ENCODE measurements around the gene CMTM5. TPM values are rescaled to one million over a fixed set of nuclear protein-coding genes. Genes with fewer than 3 reads are reported as not detected.

Gene CMTM5
- total RNA-seq, 1 donor from 2014 or later: not detected

DNA sequence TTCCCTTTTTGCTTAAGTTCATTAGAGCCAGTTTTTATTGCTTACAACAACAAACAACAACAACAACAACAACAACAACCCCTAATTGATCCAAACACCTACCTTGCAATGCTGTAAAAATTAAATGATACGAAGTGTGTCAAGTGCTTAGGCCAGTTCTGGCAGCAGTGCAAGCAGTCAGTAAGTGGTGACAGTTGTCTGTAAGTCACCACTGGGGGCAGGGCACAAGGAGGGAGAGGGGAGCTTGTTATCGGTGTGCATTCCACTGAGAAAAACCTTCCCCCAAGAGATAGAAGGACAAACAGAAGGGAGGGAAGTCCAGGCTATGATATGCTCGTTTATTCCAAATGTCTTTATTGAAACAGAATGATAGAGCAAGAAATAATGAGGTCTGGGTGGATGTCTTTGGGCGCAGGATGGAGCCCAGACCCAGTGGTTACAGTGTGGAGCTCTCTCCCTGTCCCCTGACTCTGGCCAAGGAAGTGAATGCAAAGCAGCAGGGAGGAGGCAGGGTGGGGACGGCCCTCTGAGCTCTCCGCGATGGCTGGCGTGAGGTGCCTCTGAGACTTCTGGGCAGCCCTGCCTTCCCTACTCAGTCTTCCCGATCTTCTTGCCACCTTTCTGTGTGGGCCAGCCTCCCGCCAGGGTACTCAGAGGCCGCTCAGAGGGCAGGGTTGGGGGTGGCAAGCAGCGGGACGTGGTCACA lies 30.7 kb upstream of the CMTM5 start:
- no peak for DNase-seq (ENCODE audit: low spot score in 2 of 2, unreplicated experiment in 2 of 2)
- H3K27me3 Mint-ChIP-seq (ENCODE audit: low read depth): peaks cover 9% of the 10 kb centered on the region
- no peak overlapping the region for H3K27ac Mint-ChIP-seq

DNA sequence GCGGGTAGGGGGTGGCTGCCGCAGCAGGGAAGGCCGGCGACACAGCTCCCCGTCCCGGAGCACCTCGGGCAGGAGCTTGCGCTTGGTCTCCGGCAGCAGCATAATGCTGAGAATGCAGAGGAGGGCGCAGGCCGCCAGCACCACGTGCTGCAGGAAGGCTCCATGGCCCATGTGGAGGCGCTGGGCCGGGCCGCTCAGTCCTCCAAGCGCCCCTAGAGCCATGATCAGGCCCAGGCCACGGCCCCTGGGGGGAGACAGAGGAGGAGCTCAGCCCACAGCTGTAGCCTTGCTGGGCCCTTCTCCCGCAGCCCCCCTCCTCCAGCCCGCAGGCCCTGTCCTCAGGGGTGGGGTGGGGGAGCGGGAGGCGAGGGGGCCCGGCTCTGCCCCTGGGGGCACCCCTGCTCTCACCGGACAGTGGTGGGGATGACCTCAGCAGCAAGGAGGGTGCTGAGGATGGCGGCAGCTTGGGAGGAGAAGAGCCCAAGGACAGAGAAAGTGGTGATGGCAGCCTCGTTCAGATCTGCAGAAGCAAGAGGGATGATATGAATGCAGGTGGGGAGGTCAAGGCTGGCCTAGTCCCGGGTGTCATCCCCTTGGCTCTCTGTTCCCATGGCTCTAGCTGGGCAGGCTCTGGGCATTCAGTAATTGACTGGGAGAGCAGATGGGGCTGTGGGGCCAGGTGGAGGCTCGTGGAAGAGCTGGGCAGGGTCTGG lies 30.0 kb upstream of the CMTM5 start:
- no peak overlapping the region for H3K4me3 Mint-ChIP-seq
- H3K27me3 Mint-ChIP-seq (ENCODE audit: low read depth): peaks cover 13% of the 10 kb centered on the region
- H3K27ac Mint-ChIP-seq: no peak overlapping the region
- TF ChIP-seq, protein P1, sequence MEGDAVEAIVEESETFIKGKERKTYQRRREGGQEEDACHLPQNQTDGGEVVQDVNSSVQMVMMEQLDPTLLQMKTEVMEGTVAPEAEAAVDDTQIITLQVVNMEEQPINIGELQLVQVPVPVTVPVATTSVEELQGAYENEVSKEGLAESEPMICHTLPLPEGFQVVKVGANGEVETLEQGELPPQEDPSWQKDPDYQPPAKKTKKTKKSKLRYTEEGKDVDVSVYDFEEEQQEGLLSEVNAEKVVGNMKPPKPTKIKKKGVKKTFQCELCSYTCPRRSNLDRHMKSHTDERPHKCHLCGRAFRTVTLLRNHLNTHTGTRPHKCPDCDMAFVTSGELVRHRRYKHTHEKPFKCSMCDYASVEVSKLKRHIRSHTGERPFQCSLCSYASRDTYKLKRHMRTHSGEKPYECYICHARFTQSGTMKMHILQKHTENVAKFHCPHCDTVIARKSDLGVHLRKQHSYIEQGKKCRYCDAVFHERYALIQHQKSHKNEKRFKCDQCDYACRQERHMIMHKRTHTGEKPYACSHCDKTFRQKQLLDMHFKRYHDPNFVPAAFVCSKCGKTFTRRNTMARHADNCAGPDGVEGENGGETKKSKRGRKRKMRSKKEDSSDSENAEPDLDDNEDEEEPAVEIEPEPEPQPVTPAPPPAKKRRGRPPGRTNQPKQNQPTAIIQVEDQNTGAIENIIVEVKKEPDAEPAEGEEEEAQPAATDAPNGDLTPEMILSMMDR (IDR thresholded peaks at IDR 0.05; ENCODE audit: unreplicated experiment): no peak
- no peak for DNase-seq (ENCODE audit: low spot score in 2 of 2, unreplicated experiment in 2 of 2)
- H3K4me1 Mint-ChIP-seq: peaks cover 13% of the 10 kb centered on the region
- H3K9me3 Mint-ChIP-seq: no peaks in the 10 kb centered on the region
- H3K36me3 Mint-ChIP-seq: no peaks in the 10 kb centered on the region

More for the DNA sequence above, 30.7 kb upstream of the CMTM5 start:
- H3K9me3 Mint-ChIP-seq: no peaks in the 10 kb centered on the region
- peaks cover 10% of the 10 kb centered on the region for H3K4me1 Mint-ChIP-seq
- TF ChIP-seq, protein P1 (IDR thresholded peaks at IDR 0.05; ENCODE audit: unreplicated experiment): no peak
- H3K4me3 Mint-ChIP-seq: no peak overlapping the region
- H3K36me3 Mint-ChIP-seq: no peaks in the 10 kb centered on the region

DNA sequence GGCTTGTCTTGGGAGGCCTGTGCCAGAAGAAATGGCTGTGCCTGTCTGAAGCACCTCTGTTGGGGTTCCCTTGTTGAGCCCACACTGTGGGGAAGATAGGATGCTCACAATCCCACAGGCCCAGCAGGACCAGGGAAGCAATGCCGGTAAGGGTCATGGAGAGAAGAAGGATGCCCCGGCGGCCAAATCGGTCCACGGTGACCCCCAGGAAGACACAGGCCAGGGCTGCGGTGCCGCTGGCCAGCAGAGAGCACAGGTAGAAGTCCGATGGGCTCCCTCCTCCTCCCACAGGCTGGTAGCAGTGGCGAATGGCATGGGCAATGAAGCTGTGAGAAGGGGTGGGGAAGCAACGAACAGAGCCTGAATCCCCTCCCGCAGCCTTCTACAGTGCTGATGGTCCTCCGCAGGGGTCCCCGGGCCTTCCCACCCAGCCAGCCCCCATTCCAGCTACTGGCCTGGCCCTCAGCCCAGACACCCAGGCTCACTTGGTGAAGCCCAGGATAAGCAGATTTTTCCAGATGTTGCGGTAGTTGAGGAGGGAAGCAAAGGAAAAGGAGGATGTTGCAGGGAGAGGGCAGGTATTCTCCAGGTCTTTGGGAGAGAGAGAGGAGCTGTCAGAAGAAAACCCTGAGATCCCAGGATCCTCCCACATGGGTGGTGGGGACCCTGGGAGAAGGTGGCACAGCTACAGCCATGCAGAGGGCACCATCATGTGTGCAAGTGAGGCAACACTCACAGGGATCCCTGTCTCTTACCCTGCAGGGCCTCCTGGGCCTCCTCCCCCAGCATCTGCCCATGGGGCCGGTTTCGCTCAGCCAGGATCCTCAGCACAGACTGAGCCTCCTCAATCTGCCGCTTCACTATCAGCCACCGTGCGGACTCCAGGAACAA lies 29.2 kb upstream of the CMTM5 start:
- Mint-ChIP-seq H3K4me1 (peaks cover 13% of the 10 kb centered on the region), H3K36me3 (no peaks in the 10 kb centered on the region), H3K27me3 (ENCODE audit: low read depth) (peaks cover 13% of the 10 kb centered on the region), H3K27ac (no peak overlapping the region), H3K4me3 (no peak overlapping the region), H3K9me3 (no peaks in the 10 kb centered on the region)
- TF ChIP-seq, protein P1 (IDR thresholded peaks at IDR 0.05; ENCODE audit: unreplicated experiment): no peak
- DNase-seq (ENCODE audit: low spot score in 2 of 2, unreplicated experiment in 2 of 2): no peak

DNA sequence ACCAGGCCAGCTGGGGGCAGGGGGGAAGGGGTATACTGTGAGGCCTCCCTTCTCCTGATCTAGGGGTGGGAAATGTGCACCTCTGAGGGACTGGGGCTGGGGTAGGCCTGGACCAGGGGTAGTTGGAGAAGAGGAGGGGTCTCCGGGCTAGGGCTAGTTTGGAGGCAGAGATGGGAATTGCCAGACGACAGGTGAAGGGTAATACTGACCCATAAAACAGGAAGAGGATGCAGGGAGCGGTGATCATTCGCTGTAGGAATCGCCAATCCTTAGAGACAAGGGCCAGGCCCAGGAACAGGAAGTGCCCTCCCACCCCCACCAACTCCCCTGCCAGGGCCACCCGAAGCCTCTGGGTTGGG lies 28.6 kb upstream of the CMTM5 start:
- Mint-ChIP-seq H3K27me3 (ENCODE audit: low read depth) (peaks cover 12% of the 10 kb centered on the region), H3K9me3 (no peaks in the 10 kb centered on the region), H3K4me3 (no peak overlapping the region), H3K4me1 (peaks cover 17% of the 10 kb centered on the region), H3K36me3 (no peaks in the 10 kb centered on the region), H3K27ac (no peak overlapping the region)
- TF ChIP-seq, protein P1 (IDR thresholded peaks at IDR 0.05; ENCODE audit: unreplicated experiment): no peak
- DNase-seq (ENCODE audit: low spot score in 2 of 2, unreplicated experiment in 2 of 2): no peak

DNA sequence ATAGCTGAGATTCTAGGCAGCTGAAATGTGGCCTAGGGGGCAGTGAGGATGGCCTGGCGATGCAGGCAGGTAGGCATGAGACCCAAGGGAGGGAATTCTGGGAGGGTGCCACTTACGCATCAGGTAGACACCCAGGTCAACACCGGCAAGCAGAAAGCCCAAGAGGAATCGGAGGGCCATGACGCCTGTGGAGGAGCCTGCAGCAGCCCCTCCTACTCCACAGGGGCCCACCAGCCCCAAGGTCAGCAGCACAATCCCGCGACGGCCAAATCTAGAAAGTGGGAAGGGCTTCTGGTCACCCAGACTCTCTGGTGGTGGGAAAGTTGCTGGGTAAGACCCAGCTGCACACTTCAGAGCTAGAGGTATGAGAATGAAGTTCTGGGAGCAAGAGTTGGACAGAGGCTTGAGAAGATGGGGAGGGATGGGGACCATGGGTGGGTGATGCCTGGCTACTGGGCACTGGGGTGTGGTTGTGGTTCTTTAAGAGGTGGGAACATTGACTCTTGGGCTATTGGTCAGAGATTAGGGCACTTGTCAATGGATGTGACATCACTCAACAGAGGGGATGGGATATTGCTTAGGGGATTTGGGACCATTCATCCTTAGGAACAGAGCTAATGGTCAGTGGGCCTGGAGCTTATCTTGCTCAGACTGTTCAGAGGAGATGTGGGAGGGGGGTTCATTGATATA lies 27.5 kb upstream of the CMTM5 start:
- Mint-ChIP-seq H3K36me3 (no peaks in the 10 kb centered on the region), H3K4me3 (no peak overlapping the region), H3K9me3 (no peaks in the 10 kb centered on the region), H3K27me3 (ENCODE audit: low read depth) (peaks cover 12% of the 10 kb centered on the region), H3K4me1 (peaks cover 18% of the 10 kb centered on the region), H3K27ac (no peak overlapping the region)
- no peak for DNase-seq (ENCODE audit: low spot score in 2 of 2, unreplicated experiment in 2 of 2)
- TF ChIP-seq, protein P1 (IDR thresholded peaks at IDR 0.05; ENCODE audit: unreplicated experiment): no peak
